ENCODE measurements around the gene ZNF469. TPM values are rescaled to one million over a fixed set of nuclear protein-coding genes. Genes with fewer than 3 reads are reported as not detected.

ZNF469 gene
- 5.7 and 7.8 TPM in 2 replicates for total RNA-seq

DNA sequence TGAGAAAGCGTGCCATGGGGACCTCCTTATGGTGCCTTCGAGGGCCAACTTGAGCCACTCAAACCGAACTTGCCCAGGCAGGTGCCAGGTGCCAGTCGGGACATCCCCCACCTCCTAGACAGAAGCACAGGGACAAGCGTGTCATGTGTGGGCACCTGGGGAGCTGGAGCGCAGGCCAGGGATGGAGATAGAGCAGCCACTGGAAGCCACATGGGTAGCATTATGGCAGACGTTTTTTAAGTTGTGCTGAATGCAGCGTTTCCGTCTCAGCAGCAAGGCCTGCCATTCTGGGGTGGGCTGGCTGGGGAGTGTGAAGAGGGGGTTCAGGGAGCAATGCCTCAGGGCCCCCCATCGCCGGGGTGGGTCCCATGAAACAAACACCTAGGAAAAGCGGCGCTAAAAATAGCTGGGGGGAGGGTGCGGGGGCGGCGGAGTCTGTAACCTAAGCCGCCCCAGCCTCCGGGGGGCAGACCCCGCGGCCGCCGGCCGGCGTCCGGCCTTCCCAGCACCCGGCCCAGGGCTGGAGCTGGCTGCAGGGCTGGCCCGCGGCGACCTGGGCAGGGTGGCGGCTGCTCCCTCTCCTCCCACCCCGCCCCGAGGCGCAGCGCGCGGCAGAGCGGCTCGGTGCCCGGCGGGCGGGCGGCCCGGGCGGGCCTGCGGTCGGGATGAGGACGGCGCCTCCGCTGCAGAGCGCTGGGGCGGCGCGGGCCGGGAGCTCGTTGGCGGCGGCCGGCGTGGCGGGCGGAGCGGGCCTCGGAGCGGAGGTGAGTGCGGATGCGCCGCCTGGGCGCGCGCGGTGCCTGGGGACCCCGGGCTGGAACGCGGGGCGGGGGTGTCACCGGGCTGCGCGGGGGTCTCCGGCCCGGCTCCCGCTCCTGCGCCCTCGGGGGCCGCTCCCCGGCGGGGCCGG is at the start of gene ZNF469:
Gene ZNF469, plus strand, starts transcription at position 469 of the 910 bp plus-strand sequence. CDS start 44,512 bp downstream, outside the sequence.

Other genes starting within 250 kb of the ZNF469 start
- gene ZFPM1, start 70.3 kb downstream of the ZNF469 start, total RNA-seq: 0.78 and 2.2 TPM in 2 replicates
- gene ZC3H18, start 187.4 kb downstream of the ZNF469 start, total RNA-seq: 11.7 and 12.5 TPM in 2 replicates